A673 (cell line): ENCODE data around the gene SPRYD3. TPM values are rescaled to one million over a fixed set of nuclear protein-coding genes. Genes with fewer than 3 reads are reported as not detected.

Experiments used
- BruUV-seq: library from RNA; stranded (reverse); fragments of 400-500 nt; replicated peaks from 2 replicates; lab custom pipeline; 2021; lab: Mats Ljungman, UMichigan
- CTCF ChIA-PET: fragments of 300-600 bp; sonication (Branson Sonifier 250); formaldehyde crosslinking; loops from one replicate; lab custom pipeline; 2022; ENCODE audit warnings: antibody characterized with exemption; lab: Charles Lee
- POLR2A ChIA-PET: fragments of 300-600 bp; sonication (Branson Sonifier 250); formaldehyde crosslinking; loops from one replicate; lab custom pipeline; 2022; ENCODE audit warnings: antibody characterized with exemption; ENCODE audit not compliant: low non-redundant PET; lab: Charles Lee
- DNase-seq: peaks from one replicate; pipeline ENCODE4 v3.0.0-alpha.2; 2015; ENCODE audit warnings: low spot score
- H3K27ac ChIP-seq: fragments of 200-600 bp; sonication (generic); 2 replicates; pipeline ENCODE4 v1.5.1; 2016; ENCODE audit warnings: mixed run types, low read depth, mild to moderate bottlenecking, mixed read lengths, antibody characterized with exemption, low read length; ENCODE audit not compliant: poor library complexity, severe bottlenecking
- H3K27me3 ChIP-seq: fragments of 200-600 bp; sonication (generic); replicated peaks from 2 replicates; pipeline ENCODE4 v1.6.1; 2017; ENCODE audit warnings: mixed run types, low read depth, mild to moderate bottlenecking, mixed read lengths, antibody characterized with exemption, low read length; ENCODE audit not compliant: insufficient read depth, poor library complexity
- H3K36me3 ChIP-seq: fragments of 200-600 bp; sonication (generic); 2 replicates; pipeline ENCODE4 v1.6.1; 2016; ENCODE audit warnings: mixed run types, mild to moderate bottlenecking, mixed read lengths, antibody characterized with exemption, low read length; ENCODE audit not compliant: insufficient read depth, poor library complexity, severe bottlenecking
- H3K4me1 ChIP-seq: fragments of 200-600 bp; sonication (generic); 2 replicates; pipeline ENCODE4 v1.6.1; 2017; ENCODE audit warnings: mixed run types, mild to moderate bottlenecking, mixed read lengths, antibody characterized with exemption, low read length; ENCODE audit not compliant: insufficient read depth, poor library complexity, severe bottlenecking
- H3K4me3 ChIP-seq: fragments of 200-600 bp; sonication (generic); 2 replicates; pipeline ENCODE4 v1.5.1; 2016; ENCODE audit warnings: low read depth, mixed run types, mild to moderate bottlenecking, mixed read lengths, low read length; ENCODE audit not compliant: poor library complexity, severe bottlenecking
- H3K9me3 ChIP-seq: fragments of 200-600 bp; sonication (generic); 2 replicates; pipeline ENCODE4 v1.6.1; 2016; ENCODE audit warnings: mixed run types, low read depth, mild to moderate bottlenecking, mixed read lengths, antibody characterized with exemption, low read length; ENCODE audit not compliant: poor library complexity, severe bottlenecking
- EZH2 ChIP-seq: fragments of 200-600 bp; sonication (generic); IDR thresholded peaks from 2 replicates; pipeline ENCODE4 v1.6.1; 2017; ENCODE audit warnings: borderline replicate concordance, low read depth, mild to moderate bottlenecking, mixed read lengths, antibody characterized with exemption, low read length; ENCODE audit not compliant: poor library complexity, severe bottlenecking
- intact Hi-C: fragments of 100-400 bp; cut with micrococcal nuclease; formaldehyde crosslinking; loops from one replicate; pipeline ENCODE4 v1.10.0; 2022; ENCODE audit not compliant: unreplicated experiment
- total RNA-seq: library from RNA; stranded (reverse); gene quantifications from 2 replicates; pipeline ENCODE4 v1.2.3, GENCODE V29; 2021
- TF ChIP-seq, protein P1 (sequence below): fragments of 300-800, 200-600 bp; sonication (generic); conservative IDR thresholded peaks from 2 replicates; pipeline ENCODE4 v1.5.1; 2017; ENCODE audit warnings: low read depth, mild to moderate bottlenecking, antibody characterized with exemption, low read length, moderate library complexity, mixed read lengths

The SPRYD3 gene
- total RNA-seq, 1 experiment from 2014 or later: 19.3 TPM

- H3K4me3 ChIP-seq: no peak overlapping the region
- ChIA-PET POLR2A (no interaction called here), CTCF (interaction anchor here (0.6 to 2.1 kb wide), 2 partner anchors 22 to 53 kb away, joined by 3 to 17 read pairs; partner anchors contain the start of gene SPRYD3)
- intact Hi-C loops: no loop called here
- DNase-seq: no peak
- no peaks in the 10 kb centered on the region for H3K36me3 ChIP-seq
- no peaks in the 10 kb centered on the region for H3K27me3 ChIP-seq
- no peak overlapping the region for H3K27ac ChIP-seq
- peaks cover 23% of the 10 kb centered on the region for H3K4me1 ChIP-seq
- BruUV-seq: no TSS peak
- no peak for TF ChIP-seq EZH2
- TF ChIP-seq, protein P1, sequence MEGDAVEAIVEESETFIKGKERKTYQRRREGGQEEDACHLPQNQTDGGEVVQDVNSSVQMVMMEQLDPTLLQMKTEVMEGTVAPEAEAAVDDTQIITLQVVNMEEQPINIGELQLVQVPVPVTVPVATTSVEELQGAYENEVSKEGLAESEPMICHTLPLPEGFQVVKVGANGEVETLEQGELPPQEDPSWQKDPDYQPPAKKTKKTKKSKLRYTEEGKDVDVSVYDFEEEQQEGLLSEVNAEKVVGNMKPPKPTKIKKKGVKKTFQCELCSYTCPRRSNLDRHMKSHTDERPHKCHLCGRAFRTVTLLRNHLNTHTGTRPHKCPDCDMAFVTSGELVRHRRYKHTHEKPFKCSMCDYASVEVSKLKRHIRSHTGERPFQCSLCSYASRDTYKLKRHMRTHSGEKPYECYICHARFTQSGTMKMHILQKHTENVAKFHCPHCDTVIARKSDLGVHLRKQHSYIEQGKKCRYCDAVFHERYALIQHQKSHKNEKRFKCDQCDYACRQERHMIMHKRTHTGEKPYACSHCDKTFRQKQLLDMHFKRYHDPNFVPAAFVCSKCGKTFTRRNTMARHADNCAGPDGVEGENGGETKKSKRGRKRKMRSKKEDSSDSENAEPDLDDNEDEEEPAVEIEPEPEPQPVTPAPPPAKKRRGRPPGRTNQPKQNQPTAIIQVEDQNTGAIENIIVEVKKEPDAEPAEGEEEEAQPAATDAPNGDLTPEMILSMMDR: no peak
- H3K9me3 ChIP-seq: no peaks in the 10 kb centered on the region
These were observed 21.4 kb upstream of the SPRYD3 start for GRCh38 chr12:53100466-53101151.

- DNase-seq: peak; percentile 93
These were observed 20.1 kb upstream of the SPRYD3 start for GRCh38 chr12:53099071-53099882.

More at GRCh38 chr12:53099071-53099882, 20.1 kb upstream of the SPRYD3 start:
- H3K27me3 ChIP-seq: no peaks in the 10 kb centered on the region
- intact Hi-C loops: loop anchor here (1.0 to 5.0 kb wide), 2 partner anchors 33 to 52 kb away; no protein-coding TSS in a partner anchor
- H3K36me3 ChIP-seq: no peaks in the 10 kb centered on the region
- no peak for TF ChIP-seq EZH2
- TF ChIP-seq, protein P1: peak; percentile 93
- peaks cover 23% of the 10 kb centered on the region for H3K4me1 ChIP-seq
- H3K9me3 ChIP-seq: no peaks in the 10 kb centered on the region
- H3K4me3 ChIP-seq: peak overlapping the region; percentile 61
- no TSS peak for BruUV-seq
- H3K27ac ChIP-seq: peak overlapping the region; percentile 6
- ChIA-PET CTCF (interaction anchor here (0.6 to 3.5 kb wide), 8 partner anchors 14 to 214 kb away, joined by 3 to 62 read pairs (median 3); partner anchors contain the start of genes CSAD, SPRYD3 and ZNF740), POLR2A (interaction anchor here (0.6 to 1.3 kb wide), 2 partner anchors 33 to 169 kb away, joined by 3 read pairs; partner anchors contain the start of gene ESPL1)
